Lower leg skin (tissue), 3 donors: ENCODE results near the gene MDK.

Experiments
- CTCF ChIP-seq, 3 donors: fragments of 450-650 bp; IDR thresholded peaks; one replicate each; pipeline ENCODE4 v1.5.1; 2016; ENCODE audit warnings: antibody characterized with exemption in 3 of 3, mild to moderate bottlenecking in 3 of 3, moderate library complexity in 2 of 3
- POLR2A ChIP-seq, 2 donors: fragments of 450-650 bp; IDR thresholded peaks; one replicate each; pipeline ENCODE4 v1.6.1; 2016 to 2017; ENCODE audit warnings: antibody characterized with exemption in 2 of 2, mild to moderate bottlenecking in 1 of 2, moderate library complexity in 1 of 2

GRCh38 chr11:46381819-46382645 is 563 bp downstream of the MDK start:
- TF ChIP-seq POLR2A (IDR thresholded peaks at IDR 0.05) (no peak), CTCF (IDR thresholded peaks at IDR 0.05) (no peak)
